Lower leg skin (tissue), 3 donors: Measurements from ENCODE around the gene AOPEP.

ENCODE experiments used
- POLR2A ChIP-seq, 2 donors: fragments of 450-650 bp; IDR thresholded peaks; one replicate each; pipeline ENCODE4 v1.6.1; 2016 to 2017; ENCODE audit warnings: antibody characterized with exemption in 2 of 2, mild to moderate bottlenecking in 1 of 2, moderate library complexity in 1 of 2
- TF ChIP-seq, protein P1 (sequence below), 3 donors: fragments of 450-650 bp; IDR thresholded peaks; one replicate each; pipeline ENCODE4 v1.5.1; 2016; ENCODE audit warnings: antibody characterized with exemption in 3 of 3, mild to moderate bottlenecking in 3 of 3, moderate library complexity in 2 of 3

DNA sequence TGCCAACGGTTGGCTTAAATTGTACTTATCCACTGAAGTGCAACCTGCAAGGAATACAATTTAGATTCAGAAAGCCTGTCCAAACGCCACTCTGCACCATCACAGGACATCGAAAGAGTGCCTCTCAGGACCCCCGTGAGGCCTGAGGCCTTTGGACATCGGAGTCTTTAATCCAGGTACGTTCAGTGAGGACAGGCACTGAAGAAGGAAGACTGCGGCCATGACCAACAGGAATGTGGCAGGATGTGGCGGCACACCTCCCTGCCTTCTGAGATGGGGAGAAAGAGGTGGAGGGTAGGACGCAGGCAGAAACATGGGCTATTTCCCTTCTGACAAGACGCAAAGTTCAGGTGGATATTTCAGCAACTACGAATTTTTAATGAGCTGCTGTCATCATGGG, 385.2 kb downstream of the AOPEP start:
- no peak for TF ChIP-seq POLR2A (IDR thresholded peaks at IDR 0.05)
- TF ChIP-seq, protein P1, sequence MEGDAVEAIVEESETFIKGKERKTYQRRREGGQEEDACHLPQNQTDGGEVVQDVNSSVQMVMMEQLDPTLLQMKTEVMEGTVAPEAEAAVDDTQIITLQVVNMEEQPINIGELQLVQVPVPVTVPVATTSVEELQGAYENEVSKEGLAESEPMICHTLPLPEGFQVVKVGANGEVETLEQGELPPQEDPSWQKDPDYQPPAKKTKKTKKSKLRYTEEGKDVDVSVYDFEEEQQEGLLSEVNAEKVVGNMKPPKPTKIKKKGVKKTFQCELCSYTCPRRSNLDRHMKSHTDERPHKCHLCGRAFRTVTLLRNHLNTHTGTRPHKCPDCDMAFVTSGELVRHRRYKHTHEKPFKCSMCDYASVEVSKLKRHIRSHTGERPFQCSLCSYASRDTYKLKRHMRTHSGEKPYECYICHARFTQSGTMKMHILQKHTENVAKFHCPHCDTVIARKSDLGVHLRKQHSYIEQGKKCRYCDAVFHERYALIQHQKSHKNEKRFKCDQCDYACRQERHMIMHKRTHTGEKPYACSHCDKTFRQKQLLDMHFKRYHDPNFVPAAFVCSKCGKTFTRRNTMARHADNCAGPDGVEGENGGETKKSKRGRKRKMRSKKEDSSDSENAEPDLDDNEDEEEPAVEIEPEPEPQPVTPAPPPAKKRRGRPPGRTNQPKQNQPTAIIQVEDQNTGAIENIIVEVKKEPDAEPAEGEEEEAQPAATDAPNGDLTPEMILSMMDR (IDR thresholded peaks at IDR 0.05), result no peak
